A549 (cell line): Measurements from ENCODE around the gene ATP10A.
"Not testable (repeated sequence)": the region's sequence is repeated elsewhere in the genome, so short reads cannot be mapped to it uniquely, and the experiment has no call there.

Experiments
- CTCF ChIP-seq: fragments of >200 bp; sonication (Bioruptor Twin); formaldehyde crosslinking; IDR thresholded peaks from 3 replicates; pipeline ENCODE4 v1.5.1; 2016
- POLR2A ChIP-seq: IDR thresholded peaks from 2 replicates; pipeline ENCODE4 v1.6.1; 2012; ENCODE audit warnings: mild to moderate bottlenecking, low read length

GRCh38 chr15:25771736-25772135, 91.4 kb downstream of the ATP10A start:
- not testable (repeated sequence) for TF ChIP-seq CTCF, POLR2A
